DND-41 (cell line): Measurements from ENCODE around the gene NDE1.

ENCODE experiments used
- EZH2 ChIP-seq: IDR thresholded peaks from 3 replicates; pipeline ENCODE4 v1.6.1; 2012; ENCODE audit warnings: borderline replicate concordance, low read depth, mild to moderate bottlenecking, moderate library complexity, low read length, inconsistent platforms; ENCODE audit not compliant: severe bottlenecking
- TF ChIP-seq, protein P1 (sequence below): IDR thresholded peaks from 2 replicates; pipeline ENCODE4 v1.5.1; 2012; ENCODE audit warnings: borderline replicate concordance, low read length, moderate library complexity, mild to moderate bottlenecking; ENCODE audit not compliant: poor library complexity, severe bottlenecking; ENCODE audit errors: extremely low read depth

- TF ChIP-seq, protein P1, sequence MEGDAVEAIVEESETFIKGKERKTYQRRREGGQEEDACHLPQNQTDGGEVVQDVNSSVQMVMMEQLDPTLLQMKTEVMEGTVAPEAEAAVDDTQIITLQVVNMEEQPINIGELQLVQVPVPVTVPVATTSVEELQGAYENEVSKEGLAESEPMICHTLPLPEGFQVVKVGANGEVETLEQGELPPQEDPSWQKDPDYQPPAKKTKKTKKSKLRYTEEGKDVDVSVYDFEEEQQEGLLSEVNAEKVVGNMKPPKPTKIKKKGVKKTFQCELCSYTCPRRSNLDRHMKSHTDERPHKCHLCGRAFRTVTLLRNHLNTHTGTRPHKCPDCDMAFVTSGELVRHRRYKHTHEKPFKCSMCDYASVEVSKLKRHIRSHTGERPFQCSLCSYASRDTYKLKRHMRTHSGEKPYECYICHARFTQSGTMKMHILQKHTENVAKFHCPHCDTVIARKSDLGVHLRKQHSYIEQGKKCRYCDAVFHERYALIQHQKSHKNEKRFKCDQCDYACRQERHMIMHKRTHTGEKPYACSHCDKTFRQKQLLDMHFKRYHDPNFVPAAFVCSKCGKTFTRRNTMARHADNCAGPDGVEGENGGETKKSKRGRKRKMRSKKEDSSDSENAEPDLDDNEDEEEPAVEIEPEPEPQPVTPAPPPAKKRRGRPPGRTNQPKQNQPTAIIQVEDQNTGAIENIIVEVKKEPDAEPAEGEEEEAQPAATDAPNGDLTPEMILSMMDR: no peak
- no peak for TF ChIP-seq EZH2
Observed at GRCh38 chr16:15708096-15708495, 58.1 kb downstream of the NDE1 start.
